HepG2 (cell line): ENCODE measurements around the gene PNKP. TPM values are rescaled to one million over a fixed set of nuclear protein-coding genes. Genes with fewer than 3 reads are reported as not detected.

Experiments used
- ATAC-seq: fragments of 200-7000 bp; cut with Tn5 transposase; 3 replicates; pipeline ENCODE4 v1.9.1; 2020; ENCODE audit warnings: mild to moderate bottlenecking, moderate library complexity
- BruUV-seq: library from RNA; stranded (reverse); fragments of 400-500 nt; replicated peaks from 2 replicates; lab custom pipeline; 2021; lab: Mats Ljungman, UMichigan
- CTCF ChIA-PET: fragments of 300-600 bp; formaldehyde crosslinking; extraction: SDS; loops from one replicate; lab custom pipeline; 2021; ENCODE audit warnings: low total read pairs, inconsistent platforms, low intra/inter-chr PET ratio; lab: Yijun Ruan, JAX
- POLR2A ChIA-PET: fragments of 350-600 bp; sonication (Branson Sonifier 250); formaldehyde crosslinking; loops from one replicate; lab custom pipeline; 2020; ENCODE audit warnings: antibody characterized with exemption, inconsistent platforms; lab: Yijun Ruan, JAX
- DNase-seq: peaks from one replicate; pipeline ENCODE4 v3.0.0-alpha.2; 2015; ENCODE audit warnings: low spot score
- FAIRE-seq: peaks from 3 replicates; lab custom pipeline; 2011; peaks lifted over from hg19 to GRCh38; lab: Jason Lieb, UNC
- H2AFZ ChIP-seq: one replicate; pipeline ENCODE4 v1.6.1; 2011; ENCODE audit warnings: low read length, inconsistent platforms
- H3K27ac ChIP-seq: fragments of 300-600 bp; 3 replicates; pipeline ENCODE4 v1.8.0; 2011; ENCODE audit warnings: mixed run types, mild to moderate bottlenecking, mixed read lengths, low read length, inconsistent platforms; ENCODE audit not compliant: insufficient read depth; ENCODE audit errors: extremely low read length
- H3K27me3 ChIP-seq, 2 experiments: fragments of 200-600 bp in 1 of 2; 2 replicates in 1 of 2; 3 replicates in 1 of 2; pipeline versions ENCODE4 v1.6.0 to v1.8.0; 2011; ENCODE audit warnings: low read length in 2 of 2, mild to moderate bottlenecking in 2 of 2, moderate library complexity in 2 of 2, inconsistent platforms in 1 of 2; ENCODE audit not compliant: insufficient read depth in 2 of 2, control insufficient read depth in 1 of 2
- H3K36me3 ChIP-seq, 2 experiments: fragments of 200-600 bp in 1 of 2; replicated peaks in 1 of 2; 2 replicates in 1 of 2; 3 replicates in 1 of 2; pipeline versions ENCODE4 v1.5.1 to v1.8.0; 2011; ENCODE audit warnings: low read length in 2 of 2, inconsistent platforms in 1 of 2; ENCODE audit not compliant: insufficient read depth in 2 of 2, control insufficient read depth in 1 of 2
- H3K4me1 ChIP-seq: 2 replicates; pipeline ENCODE4 v1.5.1; 2012; ENCODE audit warnings: low read length, inconsistent platforms; ENCODE audit not compliant: insufficient read depth
- H3K4me2 ChIP-seq: 2 replicates; pipeline ENCODE4 v1.6.0; 2011; ENCODE audit warnings: low read depth, low read length, inconsistent platforms
- H3K4me3 ChIP-seq, 3 experiments: fragments of 200-600 bp in 1 of 3; sonication (generic), shearing (Covaris generic) in 1 of 3; replicated peaks in 1 of 3; 2 replicates each; pipeline ENCODE4 v1.5.1; 2011 to 2016; ENCODE audit warnings: low read length in 3 of 3, inconsistent platforms in 2 of 3, low read depth in 2 of 3, mild to moderate bottlenecking in 2 of 3, control low read depth in 1 of 3, mixed read lengths in 1 of 3; ENCODE audit not compliant: insufficient read depth in 1 of 3
- H3K79me2 ChIP-seq: one replicate; pipeline ENCODE4 v1.6.1; 2011; ENCODE audit warnings: low read length, inconsistent platforms; ENCODE audit not compliant: insufficient read depth
- H3K9ac ChIP-seq: 2 replicates; pipeline ENCODE4 v1.6.0; 2011; ENCODE audit warnings: mild to moderate bottlenecking, low read depth, low read length, inconsistent platforms; ENCODE audit not compliant: insufficient read depth
- H3K9me3 ChIP-seq: 2 replicates; pipeline ENCODE4 v1.5.1; 2012; ENCODE audit warnings: mild to moderate bottlenecking, low read length
- H4K20me1 ChIP-seq: 2 replicates; pipeline ENCODE4 v1.6.0; 2011; ENCODE audit warnings: inconsistent platforms, mild to moderate bottlenecking, low read length, moderate library complexity; ENCODE audit not compliant: insufficient read depth
- AGO1 ChIP-seq: fragments of 200-400 bp; formaldehyde crosslinking; IDR thresholded peaks from 2 replicates; pipeline ENCODE4 v1.6.1; 2017; ENCODE audit warnings: mild to moderate bottlenecking, low read depth, low read length, moderate library complexity; ENCODE audit not compliant: poor library complexity, severe bottlenecking
- ATRX ChIP-seq: sonication (generic); formaldehyde crosslinking; IDR thresholded peaks from 2 replicates; pipeline ENCODE4 v1.4.0; 2020; ENCODE audit warnings: missing genetic modification reagents, borderline replicate concordance
- CHD4 ChIP-seq: fragments of 200-600 bp; sonication (generic); IDR thresholded peaks from 2 replicates; pipeline ENCODE4 v1.7.0; 2017; ENCODE audit warnings: mild to moderate bottlenecking, low read length, borderline replicate concordance
- E2F2 ChIP-seq: sonication (generic); formaldehyde crosslinking; IDR thresholded peaks from 2 replicates; pipeline ENCODE4 v1.4.0; 2020; ENCODE audit warnings: missing genetic modification reagents, borderline replicate concordance
- HDAC1 ChIP-seq: sonication (generic); formaldehyde crosslinking; IDR thresholded peaks from 2 replicates; pipeline ENCODE4 v1.5.1; 2020; ENCODE audit warnings: mild to moderate bottlenecking, missing genetic modification reagents
- IRX3 ChIP-seq: sonication (generic); formaldehyde crosslinking; IDR thresholded peaks from 2 replicates; pipeline ENCODE4 v1.8.1; 2023; ENCODE audit warnings: mild to moderate bottlenecking, low read depth, missing genetic modification reagents, borderline replicate concordance
- MTA1 ChIP-seq: sonication (generic); formaldehyde crosslinking; IDR thresholded peaks from 2 replicates; pipeline ENCODE4 v1.4.0; 2020; ENCODE audit warnings: missing genetic modification reagents, mild to moderate bottlenecking, borderline replicate concordance
- TMF1 ChIP-seq: sonication (generic); formaldehyde crosslinking; IDR thresholded peaks from 2 replicates; pipeline ENCODE4 v1.8.1; 2022; ENCODE audit warnings: low read depth, missing genetic modification reagents
- ZNF543 ChIP-seq: sonication (generic); formaldehyde crosslinking; IDR thresholded peaks from 2 replicates; pipeline ENCODE4 v1.4.0; 2020; ENCODE audit warnings: mild to moderate bottlenecking, missing genetic modification reagents
- ZNF556 ChIP-seq: sonication (generic); formaldehyde crosslinking; IDR thresholded peaks from 2 replicates; pipeline ENCODE4 v1.4.0; 2020; ENCODE audit warnings: mild to moderate bottlenecking, missing genetic modification reagents, borderline replicate concordance
- ZNF562 ChIP-seq: sonication (generic); formaldehyde crosslinking; IDR thresholded peaks from 2 replicates; pipeline ENCODE4 v1.8.0; 2022; ENCODE audit warnings: missing genetic modification reagents, borderline replicate concordance
- ZNF580 ChIP-seq: IDR thresholded peaks from 2 replicates; pipeline ENCODE4 v1.6.1; 2016; ENCODE audit warnings: low read depth, borderline replicate concordance
- ZNF687 ChIP-seq: sonication (generic); formaldehyde crosslinking; IDR thresholded peaks from 2 replicates; pipeline ENCODE4 v1.5.1; 2020; ENCODE audit warnings: mild to moderate bottlenecking, missing genetic modification reagents, moderate library complexity
- ZNF792 ChIP-seq: IDR thresholded peaks from 2 replicates; pipeline ENCODE4 v1.6.1; 2016
- whole genome bisulfite sequencing: methylation state at CpG from one replicate; pipeline ENCODE4 v1.1.6; 2017; ENCODE audit warnings: low lambda C conversion rate; 5-methylcytosine and 5-hydroxymethylcytosine counted together
- in situ Hi-C: cut with HindIII; loops from 2 replicates; pipeline ENCODE4 v1.10.0; 2017; ENCODE audit warnings: low pct_unique_long_range_greater_than_20kb; ENCODE audit not compliant: extremely low pct_ligation_motif_present
- intact Hi-C: fragments of 100-400 bp; cut with micrococcal nuclease; formaldehyde crosslinking; loops from one replicate; pipeline ENCODE4 v1.10.0; 2022; ENCODE audit not compliant: unreplicated experiment
- polyA plus RNA-seq, 8 experiments: library from polyadenylated mRNA; depleted of rRNA in 3 of 8; stranded (reverse) in 7 of 8; unstranded in 1 of 8; fragments of >200 nt; fragmentation: Illumina TruSeq in 4 of 8; extraction: Trizol in 4 of 8; gene quantifications; 2 replicates each; pipeline versions ENCODE4 v1.2.1 to v1.2.3, GENCODE V29; 2011 to 2016; ENCODE audit warnings: low read depth in 4 of 8, missing spikeins in 1 of 8, mixed read lengths in 1 of 8; ENCODE audit not compliant: insufficient read depth in 1 of 8
- total RNA-seq, 5 experiments: library from RNA; depleted of rRNA; stranded (reverse); fragments of >200 nt; fragmentation: Illumina TruSeq; extraction: Trizol; gene quantifications; 2 replicates each; pipeline ENCODE4 v1.2.3, GENCODE V29; 2016; ENCODE audit warnings: low read depth in 1 of 5

Gene PNKP
- total and polyA plus RNA-seq, 2 of the 13 experiments (the other 11 are each of a cell fraction or from before 2014, with no cell fraction given) = 12.7 to 27.1 TPM

- peak; percentile 0 for ATAC-seq
- Histone ChIP-seq H2AFZ (no peak overlapping the region), H3K27me3 (no peaks in the 10 kb centered on the region; a peak in 1 of 5 replicates), H3K4me2 (peak overlapping the region; percentile 57), H3K9me3 (no peaks in the 10 kb centered on the region), H3K79me2 (peaks cover 18% of the 10 kb centered on the region), H4K20me1 (peaks cover 6% of the 10 kb centered on the region), H3K36me3 (peaks cover 4 to 10% of the 10 kb centered on the region in 2 experiments; a peak in 4 of 5 replicates), H3K27ac (peak overlapping the region; percentile 57), H3K9ac (peak overlapping the region; percentile 41; the same call in 1 of the 2 replicates), H3K4me1 (peaks cover 54% of the 10 kb centered on the region), H3K4me3 (peak overlapping the region; percentile 15 to 68 (median 58); a peak in 4 of 6 replicates)
- in situ Hi-C loops = no loop called here
- CTCF ChIA-PET = no interaction called here
- BruUV-seq = no TSS peak
- intact Hi-C loops = no loop called here
- DNase-seq = no peak
- POLR2A ChIA-PET = interaction anchor here (0.6 to 1.9 kb wide), 16 partner anchors 8 to 416 kb away, joined by 3 to 29 read pairs (median 4); partner anchors contain the start of genes AKT1S1, ALDH16A1, AP2A1 and ATF5
- FAIRE-seq = no peak
- 12% methylated on average over 15 of the region's 15 CpGs for WGBS
- peak; percentile 38; the same call in 1 of the 2 replicates for TF ChIP-seq MTA1 (CRISPR knock-in tag)
- TF ChIP-seq ZNF687 (CRISPR knock-in tag) = no peak
- TF ChIP-seq E2F2 (CRISPR knock-in tag) = no peak
- TF ChIP-seq ZNF562 (CRISPR knock-in tag) = no peak
- peak; percentile 88 for TF ChIP-seq AGO1
- no peak for TF ChIP-seq IRX3 (CRISPR knock-in tag)
- TF ChIP-seq ATRX (CRISPR knock-in tag) = no peak
- no peak for TF ChIP-seq ZNF543
- TF ChIP-seq HDAC1 (CRISPR knock-in tag) = peak; percentile 11; the same call in 1 of the 2 replicates
- no peak for TF ChIP-seq CHD4
- TF ChIP-seq TMF1 (CRISPR knock-in tag) = no peak
- TF ChIP-seq ZNF580 (CRISPR knock-in tag) = no peak
- no peak for TF ChIP-seq ZNF792 (CRISPR knock-in tag)
- no peak for TF ChIP-seq ZNF556 (CRISPR knock-in tag)
Measured at GRCh38 chr19:49869009-49869483, 1.7 kb upstream of the PNKP start.
